ENCODE data around the gene CRACDL.

CRACDL gene, protein sequence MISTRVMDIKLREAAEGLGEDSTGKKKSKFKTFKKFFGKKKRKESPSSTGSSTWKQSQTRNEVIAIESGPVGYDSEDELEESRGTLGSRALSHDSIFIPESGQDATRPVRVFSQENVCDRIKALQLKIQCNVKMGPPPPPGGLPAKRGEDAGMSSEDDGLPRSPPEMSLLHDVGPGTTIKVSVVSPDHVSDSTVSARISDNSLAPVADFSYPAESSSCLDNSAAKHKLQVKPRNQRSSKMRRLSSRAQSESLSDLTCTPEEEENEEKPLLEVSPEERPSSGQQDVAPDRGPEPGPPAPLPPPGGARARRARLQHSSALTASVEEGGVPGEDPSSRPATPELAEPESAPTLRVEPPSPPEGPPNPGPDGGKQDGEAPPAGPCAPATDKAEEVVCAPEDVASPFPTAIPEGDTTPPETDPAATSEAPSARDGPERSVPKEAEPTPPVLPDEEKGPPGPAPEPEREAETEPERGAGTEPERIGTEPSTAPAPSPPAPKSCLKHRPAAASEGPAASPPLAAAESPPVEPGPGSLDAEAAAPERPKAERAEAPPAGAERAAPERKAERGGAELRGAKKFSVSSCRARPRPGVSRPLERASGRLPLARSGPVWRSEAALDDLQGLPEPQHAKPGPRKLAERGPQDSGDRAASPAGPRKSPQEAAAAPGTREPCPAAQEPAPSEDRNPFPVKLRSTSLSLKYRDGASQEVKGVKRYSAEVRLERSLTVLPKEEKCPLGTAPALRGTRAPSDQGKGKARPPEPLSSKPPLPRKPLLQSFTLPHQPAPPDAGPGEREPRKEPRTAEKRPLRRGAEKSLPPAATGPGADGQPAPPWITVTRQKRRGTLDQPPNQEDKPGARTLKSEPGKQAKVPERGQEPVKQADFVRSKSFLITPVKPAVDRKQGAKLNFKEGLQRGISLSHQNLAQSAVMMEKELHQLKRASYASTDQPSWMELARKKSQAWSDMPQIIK

DNA sequence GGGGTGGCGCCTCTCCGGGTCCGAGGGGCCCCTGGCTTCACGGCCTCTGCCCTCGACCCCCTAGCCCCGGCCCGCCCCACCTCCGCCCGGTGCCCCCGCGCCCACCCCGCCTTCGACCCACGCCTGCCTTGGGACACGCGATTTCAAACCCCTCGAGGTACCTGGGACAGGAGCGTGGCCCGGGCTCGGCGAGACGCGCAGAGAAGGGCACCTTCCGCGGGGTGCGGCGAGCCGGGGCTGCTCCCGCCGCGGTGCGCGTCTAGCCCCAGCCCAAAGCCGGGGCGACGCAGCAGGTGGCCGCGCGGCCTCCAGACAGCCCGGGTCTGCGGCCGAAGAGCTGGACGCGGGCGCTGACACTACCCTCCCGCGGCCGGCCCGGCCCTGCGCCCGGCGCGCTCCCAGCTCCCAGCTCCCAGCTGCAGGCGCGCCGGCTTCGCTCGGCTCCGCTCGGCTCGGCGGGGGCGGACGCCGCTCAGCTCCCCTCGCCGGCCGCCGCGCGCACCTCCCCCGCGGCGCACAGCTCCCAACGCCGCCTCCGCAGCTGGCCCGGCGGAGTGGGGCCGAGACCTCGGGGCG, at the start of gene CRACDL:
CRACDL (minus strand) TSS at position 449 of the 576 bp plus-strand sequence. CDS start 89,425 bp downstream, outside the sequence.
- H3K4me3 ChIP-seq (ENCODE audit: low read length) = no peak within 1 kb of the TSS

DNA sequence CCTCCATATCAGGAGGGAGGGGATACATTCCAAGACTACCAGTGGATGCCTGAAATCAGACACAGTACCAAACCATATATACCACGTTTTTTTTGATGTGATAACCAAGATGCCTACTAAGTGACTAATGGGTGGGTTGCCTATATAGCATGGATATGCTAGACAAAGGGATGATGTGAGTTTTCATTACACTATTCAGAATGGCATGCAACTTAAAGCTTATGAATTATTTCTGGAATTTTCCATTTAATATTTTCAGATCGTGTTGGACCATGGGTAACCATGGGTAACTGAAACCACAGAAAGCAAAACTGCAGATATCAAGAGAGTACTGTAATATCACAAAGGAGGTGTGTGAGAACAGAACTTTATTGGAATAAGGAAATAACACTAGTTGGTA, 39.6 kb upstream of the CRACDL start:
- no peak overlapping the region for H3K4me3 ChIP-seq (ENCODE audit: low read length)
- no peak for TF ChIP-seq ZNF274 (IDR thresholded peaks at IDR 0.05; ENCODE audit: low read depth, low read length)

More for the DNA sequence above, at the start of gene CRACDL:
- no peak for TF ChIP-seq ZNF274 (IDR thresholded peaks at IDR 0.05; ENCODE audit: low read depth, low read length)

DNA sequence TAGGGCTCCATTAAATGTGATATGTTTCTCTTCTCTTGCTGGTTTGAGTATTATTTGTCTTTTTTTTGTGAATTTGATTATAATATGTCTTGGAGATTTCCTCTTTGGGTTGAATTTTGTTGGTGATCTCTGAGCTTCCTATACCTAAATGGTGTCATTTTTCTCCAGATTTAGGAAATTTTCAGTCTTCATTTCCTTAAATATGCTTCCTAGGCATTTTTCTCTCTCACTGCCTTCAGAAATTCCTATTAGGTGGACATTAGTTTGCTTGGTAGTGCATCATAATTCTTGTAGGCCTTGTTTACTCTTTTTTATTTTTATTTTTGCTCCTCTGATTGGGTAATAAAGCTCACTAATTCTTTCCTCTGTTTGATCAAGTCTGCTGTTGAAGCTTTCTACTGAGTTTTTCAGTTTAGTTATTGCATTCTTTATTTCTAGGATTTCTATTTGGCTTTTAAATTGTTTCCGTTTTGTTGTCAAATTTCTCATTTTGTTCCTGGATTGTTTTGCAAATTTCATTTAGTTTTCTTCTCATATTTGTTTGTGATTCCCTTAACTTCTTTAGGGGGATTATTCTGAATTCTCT, 36.6 kb upstream of the CRACDL start:
- H3K4me3 ChIP-seq (ENCODE audit: low read length) = no peak overlapping the region
- no peak for TF ChIP-seq ZNF274 (IDR thresholded peaks at IDR 0.05; ENCODE audit: low read depth, low read length)

DNA sequence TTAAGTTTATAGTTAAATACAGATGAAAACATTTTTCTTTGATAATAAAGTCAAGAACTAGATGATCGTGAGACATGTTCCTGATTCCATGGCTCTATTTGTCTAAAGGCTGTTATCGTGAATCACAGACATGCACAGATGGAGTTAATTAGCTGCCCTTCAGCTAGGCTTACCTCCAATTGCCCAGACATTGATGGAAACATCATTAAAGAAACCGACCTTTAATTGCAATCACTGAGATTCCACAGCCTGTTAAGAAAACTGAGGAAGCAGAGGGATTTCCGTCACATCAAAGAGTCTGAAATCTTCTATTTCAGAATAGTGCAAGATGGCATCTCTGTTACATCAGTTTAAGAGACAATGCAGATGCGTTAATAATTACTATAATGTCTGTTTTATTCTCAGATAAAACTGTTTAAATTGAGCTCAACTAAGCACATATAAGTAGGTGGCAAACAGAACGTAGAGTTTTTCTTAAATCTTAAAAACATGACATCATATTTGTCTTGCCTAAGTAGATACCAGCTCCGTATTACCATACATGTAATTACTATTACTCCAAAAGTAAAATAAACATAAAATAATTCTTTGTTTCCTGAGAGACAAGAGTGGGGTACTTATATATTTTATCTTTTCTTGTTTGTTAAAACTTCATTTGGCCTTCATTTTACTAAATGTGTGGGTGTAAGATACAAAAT, 23.9 kb upstream of the CRACDL start:
- no peak overlapping the region for H3K4me3 ChIP-seq (ENCODE audit: low read length)

DNA sequence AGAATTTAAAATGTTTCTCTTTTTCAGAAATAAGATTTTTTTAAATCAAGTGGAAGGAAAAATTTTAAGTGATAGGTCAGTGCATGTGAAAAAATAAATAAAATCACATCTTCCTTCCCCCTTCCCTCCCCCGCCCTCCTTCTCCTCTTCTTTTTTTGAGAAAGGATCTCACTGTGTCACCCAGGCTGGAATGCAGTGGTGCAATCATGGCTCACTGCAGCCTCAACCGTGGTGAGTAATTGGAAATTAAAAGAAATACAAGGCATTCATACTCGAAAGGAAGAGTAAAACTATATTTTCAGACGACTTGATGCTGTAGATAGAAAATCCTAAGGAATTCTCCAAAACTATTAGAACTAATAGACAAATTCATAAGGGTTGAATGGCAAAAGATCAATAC, 16.9 kb upstream of the CRACDL start:
- no peak overlapping the region for H3K4me3 ChIP-seq (ENCODE audit: low read length)
- TF ChIP-seq ZNF274 (IDR thresholded peaks at IDR 0.05; ENCODE audit: low read depth, low read length) = no peak

More for the DNA sequence above, 23.9 kb upstream of the CRACDL start:
- no peak for TF ChIP-seq ZNF274 (IDR thresholded peaks at IDR 0.05; ENCODE audit: low read depth, low read length)

DNA sequence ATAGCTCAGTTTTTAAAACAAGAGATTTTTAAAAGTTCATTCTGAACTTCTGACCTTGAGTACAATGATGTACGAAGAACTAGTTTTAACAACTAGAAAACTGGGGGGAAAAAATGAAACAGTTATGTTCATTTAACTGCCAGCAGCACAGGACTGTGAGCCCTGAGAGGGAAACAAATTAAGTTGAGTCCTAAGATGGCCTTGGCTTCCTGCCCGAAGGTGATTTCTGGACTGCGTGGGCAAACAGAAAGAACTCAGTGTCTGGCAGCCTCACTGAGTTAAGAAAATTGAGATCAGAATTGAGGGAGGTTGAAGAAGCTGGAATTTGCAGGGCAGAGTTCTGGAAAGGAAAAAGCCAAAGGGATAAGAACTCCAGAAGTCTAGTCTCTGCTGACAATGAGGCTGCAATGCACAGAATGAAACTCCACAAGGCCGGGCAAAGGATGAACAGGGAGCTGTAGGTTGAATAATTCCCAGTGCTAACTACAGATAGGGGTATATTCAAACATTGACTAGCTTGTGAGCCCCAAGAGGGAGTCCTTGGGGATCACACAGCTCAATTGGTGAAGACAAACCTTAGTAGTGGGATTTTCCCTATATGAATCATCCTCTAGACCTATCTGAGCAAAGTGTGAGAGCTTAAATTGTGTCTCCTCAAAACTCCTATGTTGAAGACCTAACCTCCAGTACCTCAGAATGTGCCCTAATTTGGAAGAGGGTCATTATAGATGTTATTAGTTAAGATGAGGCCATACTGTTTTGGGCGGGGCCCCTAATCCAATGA, 13.1 kb upstream of the CRACDL start:
- H3K4me3 ChIP-seq (ENCODE audit: low read length) = no peak overlapping the region
- TF ChIP-seq ZNF274 (IDR thresholded peaks at IDR 0.05; ENCODE audit: low read depth, low read length) = no peak

DNA sequence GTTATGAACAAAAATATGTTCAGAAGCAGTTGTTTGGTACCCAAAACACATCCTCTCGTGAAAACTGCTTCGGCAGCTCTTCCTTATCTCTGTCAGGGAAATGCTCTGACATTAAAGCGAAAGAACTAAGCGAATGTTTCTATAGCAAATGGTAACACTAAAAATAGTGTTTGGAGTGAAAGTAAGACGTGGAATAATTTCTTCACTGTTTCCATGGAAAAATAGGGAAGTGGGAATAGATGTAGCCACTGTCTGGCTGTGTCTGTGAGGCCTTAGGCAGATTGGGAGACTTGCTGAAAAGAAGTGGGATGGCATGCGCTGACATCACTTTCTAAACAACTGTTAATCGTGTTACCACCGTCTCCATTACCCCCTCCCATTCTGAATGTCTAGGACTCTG, 11.5 kb upstream of the CRACDL start:
- no peak overlapping the region for H3K4me3 ChIP-seq (ENCODE audit: low read length)
- no peak for TF ChIP-seq ZNF274 (IDR thresholded peaks at IDR 0.05; ENCODE audit: low read depth, low read length)

DNA sequence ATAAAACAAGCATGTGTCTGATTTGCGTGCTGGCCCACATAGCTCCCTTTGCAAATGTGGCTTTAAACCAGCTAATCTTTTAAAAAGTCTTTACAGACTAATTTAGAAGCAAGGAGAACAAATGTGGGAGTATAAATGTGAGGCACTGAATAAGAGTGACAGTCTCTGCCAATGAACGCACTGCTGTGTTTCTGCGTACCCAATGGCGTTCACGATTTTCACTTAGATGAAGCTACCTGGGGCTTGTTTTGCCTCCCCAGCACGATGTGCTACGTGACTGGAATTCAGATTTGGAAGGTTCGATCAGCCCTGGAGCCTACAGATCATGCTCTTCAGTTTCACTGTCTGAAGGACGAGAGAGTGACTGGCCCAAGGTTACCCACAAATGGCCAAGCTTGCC, 10.8 kb upstream of the CRACDL start:
- no peak for TF ChIP-seq ZNF274 (IDR thresholded peaks at IDR 0.05; ENCODE audit: low read depth, low read length)
- H3K4me3 ChIP-seq (ENCODE audit: low read length) = no peak overlapping the region

DNA sequence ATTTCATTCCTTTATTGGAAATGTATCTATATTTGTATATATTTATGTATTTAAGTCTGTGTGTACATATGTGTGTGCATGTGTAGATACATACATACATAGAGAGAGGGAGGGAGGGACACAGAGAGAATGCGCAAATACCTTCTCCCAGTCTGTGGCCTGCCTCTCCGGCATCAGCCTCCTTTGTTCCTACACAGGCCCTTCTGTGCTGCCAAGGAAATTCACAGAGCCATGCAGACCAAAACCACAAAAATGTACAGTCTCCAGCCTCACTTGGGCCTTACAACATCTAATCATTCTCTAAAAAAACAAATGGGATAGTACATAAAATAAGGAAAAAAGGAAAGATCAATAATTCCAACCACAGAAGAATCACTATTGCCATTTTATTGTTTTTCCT, 8.8 kb upstream of the CRACDL start:
- H3K4me3 ChIP-seq (ENCODE audit: low read length) = no peak overlapping the region
- TF ChIP-seq ZNF274 (IDR thresholded peaks at IDR 0.05; ENCODE audit: low read depth, low read length) = no peak

DNA sequence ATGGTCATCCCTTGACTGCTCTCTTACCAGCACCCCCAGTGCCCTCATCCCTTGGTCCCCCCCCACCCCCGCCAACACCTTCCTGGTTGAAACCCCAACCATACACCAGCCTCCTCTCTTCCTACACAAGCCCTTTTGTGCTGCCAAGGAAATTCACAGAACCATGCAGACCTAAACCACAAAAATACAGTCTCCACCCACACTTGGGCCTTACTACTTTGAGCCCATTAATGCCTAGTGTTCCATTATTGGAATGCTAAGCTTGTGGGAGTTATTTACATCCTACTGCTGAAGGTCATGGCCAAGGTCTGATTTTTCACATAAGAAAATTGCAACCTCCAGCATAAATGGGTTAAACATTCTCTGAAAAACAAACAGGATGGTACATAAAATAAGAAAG, 4.1 kb upstream of the CRACDL start:
- no peak for TF ChIP-seq ZNF274 (IDR thresholded peaks at IDR 0.05; ENCODE audit: low read depth, low read length)
- H3K4me3 ChIP-seq (ENCODE audit: low read length) = no peak overlapping the region

DNA sequence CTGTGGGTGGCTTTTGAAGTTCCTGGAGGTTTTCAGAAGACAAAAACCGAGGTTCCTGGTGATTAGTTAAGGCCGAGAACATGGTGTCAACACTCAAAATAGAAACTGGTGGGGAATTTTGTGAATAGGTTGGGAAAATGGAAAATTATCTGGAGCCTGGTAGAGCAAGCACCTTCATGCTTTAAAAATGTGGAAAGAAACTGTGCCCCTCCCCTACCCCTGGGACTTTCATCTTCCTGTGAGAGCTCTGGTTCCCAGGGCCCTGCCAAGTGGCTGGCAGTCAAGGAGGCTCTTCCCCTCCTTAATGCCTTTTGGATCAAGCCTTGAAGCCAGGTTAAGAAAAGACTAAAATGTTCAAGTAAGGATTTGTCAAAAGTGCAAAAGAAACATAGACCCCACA, 1.9 kb upstream of the CRACDL start:
- no peak overlapping the region for H3K4me3 ChIP-seq (ENCODE audit: low read length)

More for the DNA sequence above, 1.9 kb upstream of the CRACDL start:
- TF ChIP-seq ZNF274 (IDR thresholded peaks at IDR 0.05; ENCODE audit: low read depth, low read length) = no peak
